Left ventricle myocardium superior (tissue), 1 donor: ENCODE results near the gene SYNM. TPM values are rescaled to one million over a fixed set of nuclear protein-coding genes. Genes with fewer than 3 reads are reported as not detected.

Source experiments
- ATAC-seq: fragments of 200-7000 bp; cut with Tn5 transposase; one replicate; pipeline ENCODE4 v1.9.1; 2020; ENCODE audit warnings: mild to moderate bottlenecking, moderate library complexity
- DNase-seq: peaks from one replicate; pipeline ENCODE4 v3.0.0-alpha.2; 2020
- intact Hi-C: fragments of 100-400 bp; cut with micrococcal nuclease; formaldehyde crosslinking; loops from one replicate; pipeline ENCODE4 v1.11.0; 2022
- total RNA-seq: library from RNA; stranded (reverse); fragmentation: NEBNext Ultra II Directional; extraction: Animal tissue kit (Norgen Biotek cat#: 25700); gene quantifications from one replicate; pipeline ENCODE4 v1.2.1, GENCODE V29; 2021
- donor health status: DM: no; HTN: yes; CAD: no; lungs with severe emphysema.

The SYNM gene
- total RNA-seq, 1 donor from 2014 or later, result 329 TPM

- DNase-seq, result peak; percentile 67
- peak; percentile 31 for ATAC-seq
Measured at GRCh38 chr15:99118801-99119546, 14.1 kb downstream of the SYNM start.

GRCh38 chr15:99120050-99120777 lies 15.3 kb downstream of the SYNM start:
- ATAC-seq (no peak), DNase-seq (peak; percentile 8)
- intact Hi-C loops, result no loop called here

More at GRCh38 chr15:99118801-99119546, 14.1 kb downstream of the SYNM start:
- intact Hi-C loops, result no loop called here

- DNase-seq (peak; percentile 21), ATAC-seq (no peak)
- intact Hi-C loops, result no loop called here
Measured at GRCh38 chr15:99121207-99121606, 16.3 kb downstream of the SYNM start.

DNA sequence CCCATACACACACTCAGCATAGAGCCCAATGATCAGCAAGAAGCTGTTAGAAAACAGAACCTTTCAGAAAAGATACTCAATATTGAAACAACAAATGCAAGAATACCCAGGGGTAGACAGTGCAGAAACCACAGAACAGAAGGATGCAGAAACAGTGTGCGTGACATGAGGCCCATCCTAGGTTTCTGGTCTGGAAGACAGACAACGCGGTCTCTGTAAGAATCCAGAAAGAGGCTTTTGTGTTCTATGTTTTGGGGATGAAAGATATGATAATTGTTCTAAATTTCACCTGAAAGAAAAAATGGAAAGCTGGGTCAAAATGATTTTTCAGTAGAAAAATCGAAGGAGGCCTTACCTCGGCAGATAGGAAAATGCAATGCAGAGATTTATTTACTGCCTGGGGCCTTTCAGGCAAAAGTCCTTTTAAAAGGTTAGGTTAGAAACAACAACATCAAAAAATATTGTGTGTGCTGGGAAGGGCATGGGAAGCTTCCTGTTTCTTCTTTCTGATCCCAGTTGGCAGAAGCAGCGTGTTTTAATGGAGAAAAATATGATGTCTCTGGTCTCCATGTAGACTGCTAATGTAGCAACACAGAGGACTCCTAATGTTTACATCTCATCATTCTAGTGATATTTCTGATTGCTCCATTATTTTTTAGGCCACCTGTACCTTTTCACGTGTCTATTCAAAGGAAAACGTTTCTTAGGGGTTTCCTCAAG lies 17.0 kb downstream of the SYNM start:
- intact Hi-C loops, result no loop called here
- no peak for ATAC-seq
- DNase-seq, result no peak

DNA sequence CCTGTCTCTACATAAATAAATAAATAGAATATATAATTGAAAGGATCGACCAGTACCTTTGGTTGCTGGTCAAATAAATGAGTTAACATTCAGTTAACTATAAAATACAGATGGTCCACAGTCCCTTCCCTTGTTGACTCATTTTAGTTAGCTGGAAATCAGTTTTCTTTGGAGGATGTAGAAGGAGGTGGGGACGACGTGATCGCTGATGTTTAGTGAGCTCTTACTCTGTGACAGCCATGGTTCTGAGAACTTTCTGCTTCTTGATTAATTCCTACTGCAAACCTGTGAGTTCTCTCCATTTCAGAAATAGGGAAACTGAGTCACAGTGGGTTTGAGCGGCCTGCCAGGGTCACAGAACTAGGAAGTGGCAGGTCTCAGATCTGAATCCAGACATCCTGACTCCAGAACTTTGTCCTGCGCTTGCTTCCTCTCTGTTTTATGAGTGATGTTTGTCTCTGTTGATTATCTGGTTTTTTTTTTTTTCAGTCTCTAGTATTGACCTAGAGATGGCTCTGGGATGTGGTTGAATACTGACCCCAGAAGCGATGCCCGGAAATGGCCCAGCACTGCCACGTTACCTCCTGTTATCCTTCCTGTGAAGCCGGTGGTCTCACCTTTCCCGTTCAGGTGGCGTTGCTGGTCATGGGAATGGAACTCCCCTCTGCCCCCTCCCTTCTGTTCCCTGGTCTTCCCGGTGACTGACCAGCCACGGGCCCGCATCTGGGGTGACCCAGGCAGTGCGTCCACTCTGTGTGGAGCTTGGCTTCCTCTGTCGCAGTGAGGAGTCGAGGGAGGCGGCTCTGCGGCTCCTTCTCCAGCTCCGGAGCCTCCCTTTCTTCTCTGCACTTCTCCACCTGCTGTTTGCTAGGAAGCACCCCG lies 18.2 kb downstream of the SYNM start:
- ATAC-seq (no peak), DNase-seq (no peak)
- intact Hi-C loops, result no loop called here

DNA sequence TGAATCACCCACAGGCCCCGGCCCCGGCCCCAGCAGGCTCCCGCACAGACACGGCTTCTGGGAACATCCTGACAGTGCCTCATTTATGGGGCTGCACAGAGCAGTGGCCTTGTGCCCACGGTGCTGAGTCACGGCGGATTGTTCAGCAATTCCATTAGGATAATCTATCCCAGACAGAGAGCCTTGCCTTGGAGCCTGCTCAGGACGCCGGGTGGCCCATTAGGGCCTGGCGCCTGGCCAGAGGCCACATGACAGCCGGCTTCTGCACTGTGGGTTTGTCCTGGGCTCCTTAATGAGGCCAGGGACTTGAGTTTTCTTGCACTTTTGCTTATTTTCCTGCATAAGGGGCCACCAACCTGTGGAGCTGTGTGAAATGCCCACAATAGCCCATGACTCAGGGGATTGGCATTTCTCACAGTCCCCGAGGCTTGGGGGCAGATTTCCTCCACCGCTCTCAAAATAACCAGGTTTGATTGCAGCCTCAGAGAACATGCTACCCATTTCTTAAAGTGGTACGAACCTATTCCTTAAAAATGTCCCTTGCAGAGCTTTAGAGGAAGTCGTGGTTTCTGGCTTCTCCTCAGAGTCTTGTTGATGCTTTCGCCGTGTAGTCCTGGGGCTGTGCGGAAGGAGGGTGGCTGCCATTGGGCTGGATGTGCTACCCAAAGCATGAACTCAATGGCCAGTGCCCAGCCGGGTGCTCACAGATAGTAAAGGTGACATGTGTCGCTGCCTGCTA lies 19.0 kb downstream of the SYNM start:
- DNase-seq (peak; percentile 90), ATAC-seq (peak; percentile 90)
- intact Hi-C loops, result no loop called here

DNA sequence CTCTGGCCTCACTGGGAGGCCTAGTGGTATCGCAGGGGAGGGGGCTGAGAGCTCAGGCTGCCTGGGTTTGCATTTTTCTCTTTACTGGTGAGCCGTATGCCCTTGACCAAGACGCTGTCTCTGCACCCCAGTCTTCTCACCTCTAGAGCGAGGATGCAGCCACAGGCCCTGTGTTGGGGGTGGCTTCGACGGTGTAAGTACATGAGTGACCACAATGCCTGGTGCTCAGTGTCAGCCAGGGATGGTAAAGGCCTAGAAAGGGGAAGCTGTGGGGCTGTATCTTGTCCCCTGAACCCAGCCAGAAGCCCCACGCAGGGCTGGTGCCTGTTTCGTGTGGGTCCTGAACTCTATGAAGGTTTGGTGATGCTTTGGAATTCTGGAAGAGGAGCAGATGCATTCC lies 19.8 kb downstream of the SYNM start:
- ATAC-seq (peak; percentile 1), DNase-seq (no peak)
- intact Hi-C loops, result no loop called here

GRCh38 chr15:99125061-99125891 lies 20.4 kb downstream of the SYNM start:
- intact Hi-C loops, result no loop called here
- DNase-seq (no peak), ATAC-seq (peak; percentile 3)

- no peak for DNase-seq
- no peak for ATAC-seq
- intact Hi-C loops, result no loop called here
Measured at GRCh38 chr15:99126131-99126588, 21.3 kb downstream of the SYNM start.

DNA sequence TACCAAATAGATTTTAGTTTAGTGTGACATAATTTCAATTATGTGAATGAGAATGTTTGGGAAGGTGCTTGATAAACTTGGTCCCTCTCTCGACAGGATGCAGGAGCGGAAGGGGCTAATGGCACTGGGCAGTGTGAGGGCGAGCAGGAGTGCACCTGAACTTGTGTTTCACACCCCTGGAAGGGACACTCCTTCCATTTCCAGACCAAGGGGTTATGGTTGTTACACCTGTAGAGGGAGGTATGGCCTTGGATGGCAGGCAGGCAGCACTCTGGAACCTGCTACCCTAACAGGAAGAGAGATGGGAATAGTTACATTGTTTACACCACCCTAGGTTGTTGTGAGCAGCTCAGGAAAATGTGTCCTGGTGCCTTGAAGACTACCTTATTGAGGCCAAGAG lies 22.1 kb downstream of the SYNM start:
- intact Hi-C loops, result no loop called here
- ATAC-seq (no peak), DNase-seq (no peak)

DNA sequence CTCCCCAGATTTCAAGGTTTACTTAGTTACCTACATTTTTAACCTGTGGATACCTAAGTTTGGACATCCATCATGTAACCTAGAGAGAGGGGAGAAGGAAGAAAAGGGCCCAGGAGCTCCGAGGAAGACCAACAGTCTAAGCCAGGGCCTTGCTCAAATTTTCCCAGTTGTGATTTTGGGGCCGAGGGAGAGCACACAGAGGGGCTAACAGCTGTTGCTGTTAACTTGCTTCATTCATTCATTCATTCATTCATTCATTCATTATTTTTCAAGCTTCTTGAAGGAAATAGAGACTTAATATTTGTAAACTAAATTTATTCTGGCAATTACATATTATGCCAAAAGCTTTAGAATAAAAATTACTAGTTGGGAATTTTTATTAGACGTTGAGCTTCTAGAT lies 22.9 kb downstream of the SYNM start:
- intact Hi-C loops, result no loop called here
- DNase-seq (no peak), ATAC-seq (no peak)

- ATAC-seq, result no peak
- intact Hi-C loops, result no loop called here
- DNase-seq, result no peak
Measured at GRCh38 chr15:99128411-99128810, 23.5 kb downstream of the SYNM start.

DNA sequence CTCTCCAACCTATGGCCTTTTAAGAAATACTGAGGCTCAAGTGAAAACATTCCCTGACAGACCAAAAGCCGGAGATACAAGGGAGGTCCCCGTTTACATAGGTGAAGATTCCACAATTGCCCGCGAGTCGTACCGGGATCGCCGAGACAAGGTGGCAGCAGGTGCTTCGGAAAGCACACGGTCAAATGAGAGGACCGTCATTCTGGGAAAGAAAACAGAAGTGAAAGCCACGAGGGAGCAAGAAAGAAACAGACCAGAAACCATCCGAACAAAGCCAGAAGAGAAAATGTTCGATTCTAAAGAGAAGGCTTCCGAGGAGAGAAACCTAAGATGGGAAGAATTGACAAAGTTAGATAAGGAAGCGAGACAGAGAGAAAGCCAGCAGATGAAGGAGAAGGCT lies 24.8 kb downstream of the SYNM start:
- ATAC-seq (no peak), DNase-seq (no peak)
- intact Hi-C loops, result no loop called here

DNA sequence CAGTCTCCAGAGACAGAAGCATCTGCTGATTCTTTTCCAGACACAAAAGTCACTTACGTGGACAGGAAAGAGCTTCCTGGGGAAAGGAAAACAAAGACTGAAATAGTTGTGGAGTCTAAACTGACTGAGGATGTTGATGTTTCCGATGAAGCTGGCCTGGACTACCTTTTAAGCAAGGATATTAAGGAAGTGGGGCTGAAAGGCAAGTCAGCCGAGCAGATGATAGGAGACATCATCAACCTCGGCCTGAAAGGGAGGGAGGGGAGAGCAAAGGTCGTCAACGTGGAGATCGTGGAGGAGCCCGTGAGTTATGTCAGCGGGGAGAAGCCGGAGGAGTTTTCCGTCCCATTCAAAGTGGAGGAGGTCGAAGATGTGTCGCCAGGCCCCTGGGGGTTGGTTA lies 25.4 kb downstream of the SYNM start:
- intact Hi-C loops, result no loop called here
- no peak for DNase-seq
- ATAC-seq, result no peak

DNA sequence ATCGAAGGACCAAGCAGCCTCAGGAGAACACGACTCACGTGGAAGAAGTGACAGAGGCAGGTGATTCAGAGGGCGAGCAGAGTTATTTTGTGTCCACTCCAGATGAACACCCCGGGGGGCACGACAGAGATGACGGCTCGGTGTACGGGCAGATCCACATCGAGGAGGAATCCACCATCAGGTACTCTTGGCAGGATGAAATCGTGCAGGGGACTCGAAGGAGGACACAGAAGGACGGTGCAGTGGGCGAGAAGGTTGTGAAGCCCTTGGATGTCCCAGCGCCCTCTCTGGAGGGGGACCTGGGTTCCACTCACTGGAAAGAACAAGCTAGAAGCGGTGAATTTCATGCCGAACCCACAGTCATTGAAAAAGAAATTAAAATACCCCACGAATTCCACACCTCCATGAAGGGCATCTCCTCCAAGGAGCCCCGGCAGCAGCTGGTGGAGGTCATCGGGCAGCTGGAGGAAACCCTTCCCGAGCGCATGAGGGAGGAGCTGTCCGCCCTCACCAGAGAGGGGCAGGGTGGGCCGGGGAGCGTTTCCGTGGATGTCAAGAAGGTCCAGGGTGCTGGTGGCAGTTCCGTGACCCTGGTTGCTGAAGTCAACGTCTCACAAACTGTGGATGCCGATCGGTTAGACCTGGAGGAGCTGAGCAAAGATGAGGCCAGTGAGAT lies 26.0 kb downstream of the SYNM start:
- no peak for DNase-seq
- intact Hi-C loops, result no loop called here
- no peak for ATAC-seq

GRCh38 chr15:99131441-99132023 lies 26.7 kb downstream of the SYNM start:
- ATAC-seq, result peak; percentile 52
- intact Hi-C loops, result no loop called here
- no peak for DNase-seq

DNA sequence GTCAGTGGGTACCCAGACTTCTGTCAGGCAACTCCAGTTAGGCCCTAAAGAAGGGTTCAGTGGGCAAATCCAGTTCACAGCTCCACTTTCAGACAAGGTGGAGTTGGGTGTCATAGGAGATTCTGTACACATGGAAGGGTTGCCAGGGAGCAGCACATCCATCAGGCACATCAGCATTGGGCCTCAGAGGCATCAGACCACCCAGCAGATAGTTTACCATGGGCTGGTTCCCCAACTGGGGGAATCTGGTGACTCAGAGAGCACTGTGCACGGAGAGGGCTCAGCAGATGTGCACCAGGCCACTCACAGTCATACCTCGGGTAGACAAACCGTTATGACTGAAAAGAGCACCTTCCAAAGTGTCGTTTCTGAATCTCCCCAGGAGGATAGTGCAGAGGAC lies 27.2 kb downstream of the SYNM start:
- DNase-seq (no peak), ATAC-seq (no peak)
- intact Hi-C loops, result no loop called here
